ENCODE results near the gene TSSK2.

The TSSK2 gene

DNA sequence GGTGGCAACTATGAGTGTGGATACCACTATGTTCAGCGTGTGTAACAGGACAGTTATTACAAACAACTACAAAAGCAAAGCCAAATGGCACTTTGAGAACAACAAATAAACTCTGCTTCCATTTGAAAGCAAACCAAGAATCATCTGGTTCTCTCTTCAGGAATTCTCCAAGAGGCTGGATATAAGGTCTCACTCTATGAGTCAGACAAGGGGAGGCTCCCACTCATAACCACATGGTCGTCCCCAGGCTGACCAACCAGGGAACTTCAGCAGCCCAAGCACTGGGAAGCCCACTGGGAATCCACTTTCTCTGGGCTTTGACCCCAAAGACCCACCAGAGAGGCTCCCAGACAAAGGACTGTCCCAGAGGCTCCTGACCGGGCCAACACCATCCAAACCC is 44.2 kb upstream of the TSSK2 start:
- no peak overlapping the region for H3K4me3 ChIP-seq (ENCODE audit: low read depth, low read length)
- no peak for TF ChIP-seq CTCF (IDR thresholded peaks at IDR 0.05; ENCODE audit: borderline replicate concordance, insufficient read depth, low read depth, low read length)

DNA sequence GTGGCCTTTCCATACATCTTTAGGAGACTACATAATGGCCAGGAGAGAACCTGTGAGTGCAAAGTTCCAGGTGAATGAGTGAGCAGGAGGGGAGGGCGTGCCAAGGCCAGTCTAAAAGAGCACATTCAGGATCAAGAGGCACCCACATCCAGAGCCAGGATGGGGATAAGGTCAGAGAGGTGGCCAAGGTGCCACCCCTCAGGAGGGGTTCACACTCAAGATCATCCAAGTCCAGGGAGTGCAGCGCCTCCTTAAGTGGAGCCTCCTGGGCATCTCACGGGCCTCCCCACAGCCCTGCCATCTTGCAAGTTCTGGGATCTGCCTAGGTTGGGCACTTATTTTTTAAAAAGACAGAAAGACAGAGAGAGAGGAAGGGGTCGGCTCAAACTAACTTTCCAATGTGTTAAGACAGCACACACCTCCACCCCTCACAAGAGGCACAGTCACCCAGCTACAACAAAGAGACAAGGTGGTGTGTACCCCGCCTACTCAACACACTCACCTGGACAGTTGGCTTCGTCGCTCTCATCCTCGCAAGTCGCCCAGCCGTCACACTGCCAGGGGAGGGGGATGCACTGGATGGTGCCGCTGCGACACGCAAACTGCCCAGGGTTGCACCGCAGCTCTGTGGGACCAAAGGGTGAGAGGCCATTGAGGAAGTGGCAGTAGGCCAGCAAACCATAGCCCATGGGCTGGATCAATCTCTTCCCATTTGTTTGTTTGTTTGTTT is 42.1 kb upstream of the TSSK2 start:
- TF ChIP-seq CTCF (IDR thresholded peaks at IDR 0.05; ENCODE audit: borderline replicate concordance, insufficient read depth, low read depth, low read length), result no peak

GRCh38 chr22:19090183-19090582 is 40.9 kb upstream of the TSSK2 start:
- no peak overlapping the region for H3K4me3 ChIP-seq (ENCODE audit: low read depth, low read length)
- TF ChIP-seq CTCF (IDR thresholded peaks at IDR 0.05; ENCODE audit: borderline replicate concordance, insufficient read depth, low read depth, low read length), result no peak

More for the DNA sequence above, 42.1 kb upstream of the TSSK2 start:
- no peak overlapping the region for H3K4me3 ChIP-seq (ENCODE audit: low read depth, low read length)

DNA sequence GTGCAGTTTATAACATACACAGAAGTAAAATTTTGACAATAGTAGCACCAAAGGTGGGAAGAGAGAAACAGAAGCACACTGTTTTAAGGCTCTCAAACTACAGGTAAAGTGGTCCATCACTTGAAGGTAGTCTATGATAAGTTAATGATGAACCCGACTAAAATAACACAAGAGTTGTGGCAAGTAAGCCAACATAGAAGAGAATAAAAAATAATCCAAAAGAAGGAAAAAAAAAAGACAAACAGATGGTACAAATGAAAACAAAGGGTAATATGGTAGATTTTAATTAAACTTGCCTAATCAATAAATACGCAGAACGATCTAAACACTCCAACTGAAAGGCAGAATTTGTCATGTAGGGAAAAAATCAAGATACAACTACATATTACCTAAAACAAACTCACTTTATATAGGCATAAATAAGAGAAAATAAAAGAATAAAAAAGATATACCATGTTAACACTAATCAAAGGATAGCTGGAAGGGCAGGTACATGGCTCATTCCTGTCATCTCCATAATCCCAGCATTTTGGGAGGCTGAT is 40.5 kb upstream of the TSSK2 start:
- no peak overlapping the region for H3K4me3 ChIP-seq (ENCODE audit: low read depth, low read length)
- no peak for TF ChIP-seq CTCF (IDR thresholded peaks at IDR 0.05; ENCODE audit: borderline replicate concordance, insufficient read depth, low read depth, low read length)

DNA sequence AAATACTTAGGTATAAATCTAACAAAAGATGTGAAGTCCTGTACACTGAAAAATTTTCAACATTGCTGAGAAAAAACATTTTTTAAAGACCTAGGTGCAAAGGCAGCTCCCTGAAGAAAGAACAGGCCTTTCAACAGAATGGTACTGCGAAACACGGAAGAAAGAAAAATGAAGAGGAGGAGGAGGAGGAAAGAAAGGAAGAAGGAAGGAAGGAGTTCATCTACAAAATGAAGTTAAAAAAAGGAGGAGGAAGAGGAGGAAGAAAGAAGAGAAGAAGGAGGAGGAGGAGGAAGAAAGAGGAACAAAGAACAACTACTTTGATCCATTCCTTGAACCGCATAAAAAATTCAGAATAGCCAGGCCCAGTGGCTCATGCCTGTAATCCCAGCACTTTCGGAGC is 38.4 kb upstream of the TSSK2 start:
- no peak for TF ChIP-seq CTCF (IDR thresholded peaks at IDR 0.05; ENCODE audit: borderline replicate concordance, insufficient read depth, low read depth, low read length)
- H3K4me3 ChIP-seq (ENCODE audit: low read depth, low read length), result no peak overlapping the region

DNA sequence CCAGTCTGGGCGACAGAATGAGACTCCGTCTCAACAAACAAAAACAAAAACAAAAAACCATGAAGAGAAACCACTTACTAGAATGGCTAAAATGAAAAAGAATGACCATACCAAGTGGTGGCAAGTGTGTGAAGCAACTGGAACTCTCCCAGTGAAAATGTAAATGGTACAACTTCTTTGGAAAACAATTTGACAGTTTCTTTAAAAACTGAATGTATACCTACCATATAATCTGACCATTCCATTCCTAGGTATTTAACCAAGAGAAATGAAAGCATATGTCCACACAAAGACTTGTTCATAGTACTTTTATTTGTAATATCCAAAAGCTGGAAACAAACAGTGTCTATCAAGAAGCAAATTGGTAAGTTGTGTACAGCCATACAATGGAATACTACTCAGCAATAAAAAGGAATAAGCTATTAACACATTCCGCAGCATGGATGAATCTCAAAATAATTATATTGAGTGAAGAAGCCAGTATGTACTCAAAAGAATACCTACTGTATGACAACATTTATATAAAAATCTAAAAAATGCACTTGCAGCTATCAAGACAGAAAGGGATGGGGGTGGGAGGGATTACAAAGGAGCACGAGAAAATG is 36.6 kb upstream of the TSSK2 start:
- no peak overlapping the region for H3K4me3 ChIP-seq (ENCODE audit: low read depth, low read length)
- no peak for TF ChIP-seq CTCF (IDR thresholded peaks at IDR 0.05; ENCODE audit: borderline replicate concordance, insufficient read depth, low read depth, low read length)

GRCh38 chr22:19096555-19096954 is 34.6 kb upstream of the TSSK2 start:
- TF ChIP-seq CTCF (IDR thresholded peaks at IDR 0.05; ENCODE audit: borderline replicate concordance, insufficient read depth, low read depth, low read length), result no peak
- no peak overlapping the region for H3K4me3 ChIP-seq (ENCODE audit: low read depth, low read length)

Data from GM12875 (cell line).